Upper lobe of left lung (tissue), 6 donors: ENCODE measurements around the gene B4GALNT3. TPM values are rescaled to one million over a fixed set of nuclear protein-coding genes. Genes with fewer than 3 reads are reported as not detected.
"Not testable (repeated sequence)": the region's sequence is repeated elsewhere in the genome, so short reads cannot be mapped to it uniquely, and the experiment has no call there.

Experiments used
- ATAC-seq, 2 donors: fragments of 200-7000 bp; cut with Tn5 transposase; one replicate each; pipeline ENCODE4 v1.9.1; 2022; ENCODE audit warnings: mild to moderate bottlenecking in 2 of 2, moderate library complexity in 2 of 2; ENCODE audit not compliant: low FRiP score in 2 of 2
- DNase-seq, 2 donors: peaks; one replicate each; pipeline ENCODE4 v3.0.0-alpha.2; 2019 to 2020
- H3K27ac ChIP-seq, 4 donors: fragments of 200-600 bp; sonication (generic); one replicate each; pipeline ENCODE4 v1.5.1; 2016 to 2019
- H3K27me3 ChIP-seq, 4 donors: fragments of 200-600 bp; sonication (generic); one replicate each; pipeline ENCODE4 v1.5.1; 2017 to 2019
- H3K36me3 ChIP-seq, 4 donors: fragments of 200-600 bp; sonication (generic); one replicate each; pipeline ENCODE4 v1.5.1; 2016 to 2019
- H3K4me1 ChIP-seq, 4 donors: fragments of 200-600 bp; sonication (generic); one replicate each; pipeline ENCODE4 v1.5.1; 2018 to 2019
- H3K4me3 ChIP-seq, 4 donors: fragments of 200-600 bp; sonication (generic); one replicate each; pipeline ENCODE4 v1.5.1; 2017 to 2019; ENCODE audit warnings: mild to moderate bottlenecking in 2 of 4, moderate library complexity in 1 of 4
- H3K9me3 ChIP-seq, 4 donors: fragments of 200-600 bp; sonication (generic); one replicate each; pipeline ENCODE4 v1.5.1; 2018 to 2019
- CTCF ChIP-seq, 6 experiments: fragments of 450-650 bp in 4 of 6; fragments of 200-600 bp in 2 of 6; sonication (generic) in 2 of 6; IDR thresholded peaks; one replicate each; pipeline ENCODE4 v1.5.1; 2016 to 2019; ENCODE audit warnings: antibody characterized with exemption in 6 of 6
- EP300 ChIP-seq, 4 donors: sonication (generic); formaldehyde crosslinking; IDR thresholded peaks; one replicate each; pipeline ENCODE4 v1.5.1; 2017; ENCODE audit warnings: antibody characterized with exemption in 4 of 4, control low read depth in 2 of 4
- POLR2A ChIP-seq, 4 donors: fragments of 450-650 bp; IDR thresholded peaks; one replicate each; pipeline ENCODE4 v1.5.1; 2016 to 2017; ENCODE audit warnings: antibody characterized with exemption in 4 of 4, mild to moderate bottlenecking in 2 of 4
- POLR2AphosphoS5 ChIP-seq, 2 donors: sonication (generic); formaldehyde crosslinking; IDR thresholded peaks; one replicate each; pipeline ENCODE4 v1.5.1; 2017; ENCODE audit warnings: antibody characterized with exemption in 2 of 2
- WGBS, 2 donors: methylation state at CpG; one replicate each; pipeline ENCODE4 v1.1.5; 2017 to 2018; 5-methylcytosine and 5-hydroxymethylcytosine counted together
- total RNA-seq, 6 donors: library from RNA; depleted of rRNA in 4 of 6; stranded (reverse); fragments of >200 nt in 4 of 6; gene quantifications; one replicate each; pipeline versions ENCODE4 v1.1.0 to v1.2.1, GENCODE V29; 2016 to 2021
- donor health status: DM: no; HTN: no; CAD: no; lungs with moderate emphysema.
- donor health status: DM: no; HTN: yes; CAD: no; lungs with severe emphysema.

B4GALNT3 gene
- 10 to 100 TPM; 22.2 to 36.0 (median 26.9) TPM for total RNA-seq

- H3K4me1 ChIP-seq: peaks cover 9 to 24% (median 16%) of the 10 kb centered on the region in 4 donors
Observed at GRCh38 chr12:459430-460258, at the start of gene B4GALNT3. Gene B4GALNT3 (plus strand): TSS chr12:459939. CDS start chr12:460377, 438 bp downstream.

GRCh38 chr12:414859-415258, 44.9 kb upstream of the B4GALNT3 start:
- no peak overlapping the region for H3K27ac ChIP-seq
- H3K4me3 ChIP-seq: no peak overlapping the region
- DNase-seq: no peak
- no peaks in the 10 kb centered on the region for H3K9me3 ChIP-seq
- TF ChIP-seq POLR2AphosphoS5 (IDR thresholded peaks at IDR 0.05) (no peak), CTCF (IDR thresholded peaks at IDR 0.05) (no peak)
- H3K27me3 ChIP-seq: no peaks in the 10 kb centered on the region
- H3K36me3 ChIP-seq: peaks cover 11 to 79% (median 37%) of the 10 kb centered on the region in 4 donors
- 86 to 93% methylated on average over 2 of the region's 2 CpGs for WGBS, 2 donors
- ATAC-seq: no peak
- H3K4me1 ChIP-seq: no peaks in the 10 kb centered on the region

More at GRCh38 chr12:459430-460258, at the start of gene B4GALNT3:
- peak in 1 of 4 donors; percentile 54 for TF ChIP-seq POLR2A (IDR thresholded peaks at IDR 0.05)
- TF ChIP-seq EP300 (IDR thresholded peaks at IDR 0.05): no peak
- Histone ChIP-seq H3K27ac (peak within 1 kb of the TSS; percentile 31 to 71 (median 54)), H3K27me3 (peaks cover 0 to 18% (median 9%) of the 10 kb centered on the region in 4 donors), H3K4me3 (peak within 1 kb of the TSS; percentile 47 to 70 (median 64)), H3K9me3 (no peaks in the 10 kb centered on the region), H3K36me3 (no peaks in the 10 kb centered on the region)
- 8 to 16% methylated on average over 21 to 35 of the region's 82 CpGs for WGBS, 2 donors
- DNase-seq (peak; percentile 72 to 94), ATAC-seq (peak; percentile 76 to 85)

GRCh38 chr12:418432-418831, 41.3 kb upstream of the B4GALNT3 start:
- Histone ChIP-seq H3K4me1 (no peaks in the 10 kb centered on the region), H3K36me3 (peaks cover 11 to 52% (median 24%) of the 10 kb centered on the region in 4 donors), H3K27me3 (no peaks in the 10 kb centered on the region), H3K4me3 (no peak overlapping the region), H3K9me3 (no peaks in the 10 kb centered on the region), H3K27ac (no peak overlapping the region)
- ATAC-seq (no peak), DNase-seq (no peak)
- WGBS, 2 donors: 91 to 98% methylated on average over 6 of the region's 6 CpGs
- no peak for TF ChIP-seq POLR2A (IDR thresholded peaks at IDR 0.05)
- no peak for TF ChIP-seq EP300 (IDR thresholded peaks at IDR 0.05)
- TF ChIP-seq POLR2AphosphoS5 (IDR thresholded peaks at IDR 0.05): no peak
- TF ChIP-seq CTCF (IDR thresholded peaks at IDR 0.05): no peak

- no peak overlapping the region for H3K27ac ChIP-seq
- WGBS, 2 donors: 89 to 91% methylated on average over 3 of the region's 3 CpGs
- no peak for TF ChIP-seq POLR2A (IDR thresholded peaks at IDR 0.05)
- no peaks in the 10 kb centered on the region for H3K4me1 ChIP-seq
- ATAC-seq (no peak), DNase-seq (no peak)
- H3K4me3 ChIP-seq: no peak overlapping the region
- no peaks in the 10 kb centered on the region for H3K9me3 ChIP-seq
- H3K27me3 ChIP-seq: no peaks in the 10 kb centered on the region
- peaks cover 4 to 31% (median 15%) of the 10 kb centered on the region in 4 donors for H3K36me3 ChIP-seq
Observed at GRCh38 chr12:422526-422925, 37.2 kb upstream of the B4GALNT3 start.

- not testable (repeated sequence) for H3K4me1 ChIP-seq, H3K27me3 ChIP-seq, H3K9me3 ChIP-seq, H3K27ac ChIP-seq, ATAC-seq, H3K4me3 ChIP-seq, DNase-seq
- peaks cover 4 to 68% (median 28%) of the 10 kb centered on the region in 4 donors for H3K36me3 ChIP-seq
- 94 to 97% methylated on average over 2 of the region's 2 CpGs for WGBS, 2 donors
Observed at GRCh38 chr12:435737-436136, 24.0 kb upstream of the B4GALNT3 start.

GRCh38 chr12:442235-442884, 17.4 kb upstream of the B4GALNT3 start:
- WGBS, 2 donors: 60 to 67% methylated on average over 16 of the region's 16 CpGs
- H3K4me1 ChIP-seq: no peaks in the 10 kb centered on the region
- peak in 1 of 2 donors; percentile 28 for DNase-seq
- H3K27ac ChIP-seq: no peak overlapping the region
- H3K9me3 ChIP-seq: no peaks in the 10 kb centered on the region
- no peak for TF ChIP-seq POLR2AphosphoS5 (IDR thresholded peaks at IDR 0.05)
- peak; percentile 29 to 64 (median 56) for TF ChIP-seq CTCF (IDR thresholded peaks at IDR 0.05)
- H3K27me3 ChIP-seq: no peaks in the 10 kb centered on the region
- H3K36me3 ChIP-seq: peaks cover 0 to 18% (median 11%) of the 10 kb centered on the region in 4 donors
- H3K4me3 ChIP-seq: no peak overlapping the region
- peak in 1 of 2 donors; percentile 56 for ATAC-seq
